SU-DHL-6 (cell line): ENCODE results near the gene POLR3H.

ENCODE experiments used
- H2AFZ ChIP-seq: fragments of 200-600 bp; sonication (generic); 2 replicates; pipeline ENCODE4 v1.6.1; 2014; ENCODE audit warnings: low read depth, mild to moderate bottlenecking, moderate library complexity, mixed read lengths, antibody characterized with exemption, low read length; ENCODE audit not compliant: severe bottlenecking
- H3F3A ChIP-seq: fragments of 200-600 bp; shearing (Covaris generic); 2 replicates; pipeline ENCODE4 v1.6.0; 2016; ENCODE audit warnings: antibody characterized with exemption, mild to moderate bottlenecking; ENCODE audit not compliant: insufficient read depth
- H3K27ac ChIP-seq: fragments of 200-600 bp; sonication (generic); 2 replicates; pipeline ENCODE4 v1.5.1; 2016; ENCODE audit warnings: low read depth, mild to moderate bottlenecking, low read length, moderate library complexity, mixed read lengths
- H3K27me3 ChIP-seq: fragments of 200-600 bp; sonication (generic), shearing (Covaris generic); 2 replicates; pipeline ENCODE4 v1.6.0; 2014; ENCODE audit warnings: mild to moderate bottlenecking, low read length
- H3K36me3 ChIP-seq: fragments of 200-600 bp; sonication (generic); 2 replicates; pipeline ENCODE4 v1.6.1; 2014; ENCODE audit warnings: mild to moderate bottlenecking, low read length, mixed read lengths
- H3K4me2 ChIP-seq: fragments of 300-600, 200-600 bp; shearing (Covaris generic), sonication (generic); 2 replicates; pipeline ENCODE4 v1.6.0; 2014; ENCODE audit warnings: low read length, low read depth, mild to moderate bottlenecking; ENCODE audit not compliant: poor library complexity, severe bottlenecking
- H3K4me3 ChIP-seq: fragments of 200-600 bp; sonication (generic); 2 replicates; pipeline ENCODE4 v1.5.1; 2014; ENCODE audit warnings: antibody characterized with exemption, low read length, mild to moderate bottlenecking, mixed read lengths; ENCODE audit not compliant: insufficient read depth, poor library complexity, severe bottlenecking
- H3K79me2 ChIP-seq: fragments of 200-600 bp; sonication (generic); 2 replicates; pipeline ENCODE4 v1.6.1; 2014; ENCODE audit warnings: mild to moderate bottlenecking, low read length, moderate library complexity; ENCODE audit not compliant: insufficient read depth
- H3K9ac ChIP-seq: fragments of 200-600 bp; sonication (generic); 2 replicates; pipeline ENCODE4 v1.7.0; 2014; ENCODE audit warnings: mild to moderate bottlenecking, low read length
- H3K9me2 ChIP-seq: fragments of 200-600 bp; sonication (generic); replicated peaks from 2 replicates; pipeline ENCODE4 v1.6.1; 2014; ENCODE audit warnings: low read length; ENCODE audit not compliant: insufficient read depth
- H3K9me3 ChIP-seq: fragments of 200-600 bp; sonication (generic); 2 replicates; pipeline ENCODE4 v1.6.1; 2014; ENCODE audit warnings: low read length, mixed read lengths; ENCODE audit not compliant: insufficient read depth
- H4K20me1 ChIP-seq: fragments of 200-600 bp; sonication (generic); 2 replicates; pipeline ENCODE4 v1.6.1; 2014; ENCODE audit warnings: low read depth, mild to moderate bottlenecking, antibody characterized with exemption, low read length, moderate library complexity, mixed read lengths
- CTCF ChIP-seq: fragments of 200-600 bp; sonication (generic); IDR thresholded peaks from one replicate; pipeline ENCODE4 v1.5.1; 2017; ENCODE audit warnings: antibody characterized with exemption, mild to moderate bottlenecking, low read length, moderate library complexity; ENCODE audit not compliant: insufficient read depth, poor library complexity, severe bottlenecking
- EZH2phosphoT487 ChIP-seq: fragments of 200-600 bp; sonication (generic), shearing (Covaris generic); conservative IDR thresholded peaks from 2 replicates; pipeline ENCODE4 v1.6.1; 2018; ENCODE audit warnings: mild to moderate bottlenecking, antibody characterized with exemption, low read length, moderate library complexity, mixed read lengths

Gene POLR3H

GRCh38 chr22:41535244-41535643 is 9.0 kb downstream of the POLR3H start:
- Histone ChIP-seq H3K9ac (no peak overlapping the region), H3K4me3 (no peak overlapping the region), H3F3A (no peaks in the 10 kb centered on the region), H3K9me3 (no peaks in the 10 kb centered on the region), H3K27me3 (no peaks in the 10 kb centered on the region), H4K20me1 (no peaks in the 10 kb centered on the region), H3K79me2 (peaks cover 30% of the 10 kb centered on the region), H3K9me2 (no peaks in the 10 kb centered on the region), H3K36me3 (0 out of 2 replicates have a peak, but pooled peaks cover 4% of the 10 kb centered on the region), H3K27ac (no peak overlapping the region), H3K4me2 (no peak overlapping the region), H2AFZ (no peak overlapping the region)
- TF ChIP-seq EZH2phosphoT487 (no peak), CTCF (no peak)

GRCh38 chr22:41534219-41534618 is 10.1 kb downstream of the POLR3H start:
- no peak overlapping the region for H3K4me2 ChIP-seq
- H3K9me3 ChIP-seq = no peaks in the 10 kb centered on the region
- H2AFZ ChIP-seq = no peak overlapping the region
- no peak for TF ChIP-seq CTCF
- 0 out of 2 replicates have a peak, but pooled peaks cover 4% of the 10 kb centered on the region for H3K36me3 ChIP-seq
- H3F3A ChIP-seq = no peaks in the 10 kb centered on the region
- no peak overlapping the region for H3K9ac ChIP-seq
- no peak overlapping the region for H3K27ac ChIP-seq
- H3K27me3 ChIP-seq = no peaks in the 10 kb centered on the region
- no peaks in the 10 kb centered on the region for H3K9me2 ChIP-seq
- no peaks in the 10 kb centered on the region for H4K20me1 ChIP-seq
- no peak overlapping the region for H3K4me3 ChIP-seq
- peaks cover 19% of the 10 kb centered on the region; the same call in 1 of the 2 replicates for H3K79me2 ChIP-seq

GRCh38 chr22:41532908-41533825 is 11.1 kb downstream of the POLR3H start:
- Histone ChIP-seq H3K9ac (no peak overlapping the region), H2AFZ (no peak overlapping the region), H4K20me1 (no peaks in the 10 kb centered on the region), H3K9me3 (no peaks in the 10 kb centered on the region), H3K9me2 (no peaks in the 10 kb centered on the region), H3F3A (0 out of 2 replicates have a peak, but pooled peaks cover 5% of the 10 kb centered on the region), H3K36me3 (no peaks in the 10 kb centered on the region), H3K4me2 (no peak overlapping the region), H3K27ac (no peak overlapping the region), H3K79me2 (peaks cover 18% of the 10 kb centered on the region; the same call in 1 of the 2 replicates), H3K4me3 (no peak overlapping the region), H3K27me3 (no peaks in the 10 kb centered on the region)
- TF ChIP-seq CTCF = peak; percentile 85
- no peak for TF ChIP-seq EZH2phosphoT487
